ENCODE data around the gene BATF.
A peak's percentile ranks its signal among the peaks of the same experiment; 100 is the strongest.

The BATF gene

DNA sequence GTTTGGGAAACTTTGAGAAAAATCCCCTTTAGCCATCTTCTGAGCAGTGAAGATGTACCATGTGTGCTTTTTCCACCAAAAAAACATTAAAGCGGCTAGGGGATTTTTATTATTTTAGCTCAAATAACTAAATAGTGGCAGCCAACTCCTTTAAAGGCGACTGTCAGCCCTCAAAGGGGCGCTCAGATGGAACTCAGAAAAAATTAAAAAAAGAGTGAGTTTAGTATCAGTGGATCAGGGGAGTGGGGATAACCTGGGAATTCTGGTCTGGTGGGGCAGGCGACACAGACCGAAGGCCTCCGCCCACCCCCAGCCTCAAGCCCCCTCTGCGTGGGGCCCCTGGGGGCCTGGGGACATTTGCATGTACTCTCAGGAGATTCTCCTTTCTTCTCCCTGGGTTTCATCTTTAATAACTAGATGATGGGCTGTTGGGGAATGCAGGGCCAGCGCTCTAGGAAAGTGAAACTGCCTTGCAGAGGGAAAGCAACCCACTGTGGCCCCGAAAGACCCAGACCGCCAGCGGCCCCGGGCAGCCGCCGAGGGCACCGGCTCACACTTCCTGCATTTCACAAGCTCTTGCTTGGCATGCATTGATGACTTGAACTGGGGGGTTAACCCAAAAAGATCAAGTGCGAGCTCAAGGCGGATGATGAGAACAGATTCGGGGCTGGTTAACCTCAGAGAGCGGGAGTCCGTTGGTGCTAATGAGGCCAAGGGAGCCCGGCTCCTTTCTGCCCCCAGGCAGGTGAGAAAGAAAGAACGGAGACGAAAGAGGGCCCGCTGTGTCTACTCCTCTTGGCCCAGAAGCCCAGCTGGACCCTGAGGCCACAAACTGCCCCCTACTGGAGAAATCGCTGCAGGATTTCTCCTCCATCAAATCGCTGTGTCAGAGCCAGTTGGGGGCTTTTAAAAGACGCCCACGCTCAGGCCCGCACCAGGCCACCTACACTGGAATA, 7.3 kb upstream of the BATF start:
- Histone ChIP-seq H2BK120ac (ENCODE audit: low read depth, low read length) (no peak overlapping the region), H2BK5ac (ENCODE audit: low read length) (no peak overlapping the region), H3K23ac (ENCODE audit: low read length) (no peak overlapping the region), H3K36me3 (ENCODE audit: control insufficient read depth, insufficient read depth, low read length) (no peaks in the 10 kb centered on the region), H3K18ac (ENCODE audit: low read length) (no peak overlapping the region), H3K27ac (ENCODE audit: low read depth, low read length) (no peak overlapping the region), H3K4me3 (ENCODE audit: low read length) (no peak overlapping the region), H3K56ac (ENCODE audit: low read length) (peak overlapping the region; percentile 49), H3K4me1 (ENCODE audit: control insufficient read depth, low read depth, low read length) (no peaks in the 10 kb centered on the region), H4K5ac (ENCODE audit: low read length) (no peak overlapping the region), H3K4me2 (ENCODE audit: low read length) (no peak overlapping the region), H2BK15ac (replicated peaks; ENCODE audit: low read depth) (no peak overlapping the region), H3K79me1 (ENCODE audit: low read length) (no peaks in the 10 kb centered on the region), H3K4ac (ENCODE audit: low read depth, low read length) (no peak overlapping the region), H2AK5ac (ENCODE audit: low read length) (no peak overlapping the region), H4K8ac (ENCODE audit: low read depth, low read length) (no peak overlapping the region), H3K9ac (ENCODE audit: low read length) (no peak overlapping the region), H3K79me2 (ENCODE audit: control insufficient read depth, insufficient read depth, low read length) (no peaks in the 10 kb centered on the region), H3K27me3 (ENCODE audit: insufficient read depth, low read length, poor library complexity) (no peaks in the 10 kb centered on the region)
- no CpG with 5 or more reads among the region's 29 CpGs for WGBS (ENCODE audit: extremely low coverage, insufficient coverage, low lambda C conversion rate)
- DNase-seq = peak; percentile 43

DNA sequence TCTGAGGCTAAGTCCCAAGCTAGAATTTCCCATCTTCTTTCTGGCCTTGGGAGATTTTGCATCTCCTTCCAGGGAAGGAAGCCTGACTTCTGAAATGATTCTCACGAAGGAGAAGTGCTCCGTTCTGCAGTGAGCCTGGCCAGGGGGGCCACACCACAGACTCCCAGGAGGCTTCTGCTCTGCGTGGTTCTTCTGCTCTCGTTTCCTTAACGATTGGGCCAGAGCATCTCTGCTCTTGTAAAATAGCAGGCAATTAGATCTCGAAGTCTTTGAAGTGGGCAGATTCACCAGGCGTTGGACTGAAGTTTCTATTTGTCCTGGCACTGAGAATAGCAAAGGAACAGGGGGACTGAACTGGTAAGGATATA, 6.7 kb upstream of the BATF start:
- Histone ChIP-seq H3K4me2 (ENCODE audit: low read length) (no peak overlapping the region), H3K56ac (ENCODE audit: low read length) (no peak overlapping the region), H2BK120ac (ENCODE audit: low read depth, low read length) (no peak overlapping the region), H3K27ac (ENCODE audit: low read depth, low read length) (no peak overlapping the region), H2BK15ac (replicated peaks; ENCODE audit: low read depth) (no peak overlapping the region), H3K23ac (ENCODE audit: low read length) (no peak overlapping the region), H3K27me3 (ENCODE audit: insufficient read depth, low read length, poor library complexity) (no peaks in the 10 kb centered on the region), H2BK5ac (ENCODE audit: low read length) (no peak overlapping the region), H3K18ac (ENCODE audit: low read length) (no peak overlapping the region), H2AK5ac (ENCODE audit: low read length) (no peak overlapping the region), H3K4me3 (ENCODE audit: low read length) (no peak overlapping the region), H4K5ac (ENCODE audit: low read length) (no peak overlapping the region), H3K4me1 (ENCODE audit: control insufficient read depth, low read depth, low read length) (no peaks in the 10 kb centered on the region), H3K79me1 (ENCODE audit: low read length) (no peaks in the 10 kb centered on the region), H4K8ac (ENCODE audit: low read depth, low read length) (no peak overlapping the region), H3K36me3 (ENCODE audit: control insufficient read depth, insufficient read depth, low read length) (no peaks in the 10 kb centered on the region), H3K4ac (ENCODE audit: low read depth, low read length) (no peak overlapping the region), H3K9ac (ENCODE audit: low read length) (no peak overlapping the region), H3K79me2 (ENCODE audit: control insufficient read depth, insufficient read depth, low read length) (no peaks in the 10 kb centered on the region)
- no peak for DNase-seq
- WGBS (ENCODE audit: extremely low coverage, insufficient coverage, low lambda C conversion rate) = no CpG with 5 or more reads among the region's 7 CpGs

DNA sequence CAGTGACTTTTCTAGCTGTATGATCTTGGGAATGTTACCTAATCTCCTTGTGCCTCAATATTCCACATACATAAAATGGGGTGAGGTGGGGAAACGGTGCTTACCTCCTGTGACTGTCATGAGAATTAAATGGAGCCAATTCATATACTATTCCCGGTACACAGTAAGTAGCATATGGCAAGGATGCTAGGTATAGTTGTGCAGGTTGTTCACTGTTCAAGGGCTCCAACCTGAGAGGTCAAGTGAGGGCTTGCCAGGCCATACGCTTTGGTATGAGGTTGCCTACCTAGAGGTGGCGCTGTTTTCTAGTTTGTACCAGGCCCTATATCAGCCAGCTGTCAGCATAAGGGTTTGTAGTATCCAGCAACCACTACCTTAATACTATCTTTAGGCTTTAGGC, 3.6 kb upstream of the BATF start:
- Histone ChIP-seq H2BK120ac (ENCODE audit: low read depth, low read length) (no peak overlapping the region), H3K36me3 (ENCODE audit: control insufficient read depth, insufficient read depth, low read length) (no peaks in the 10 kb centered on the region), H3K79me1 (ENCODE audit: low read length) (no peaks in the 10 kb centered on the region), H3K18ac (ENCODE audit: low read length) (no peak overlapping the region), H3K23ac (ENCODE audit: low read length) (no peak overlapping the region), H3K4me3 (ENCODE audit: low read length) (no peak overlapping the region), H3K4me2 (ENCODE audit: low read length) (no peak overlapping the region), H2BK15ac (replicated peaks; ENCODE audit: low read depth) (no peak overlapping the region), H2AK5ac (ENCODE audit: low read length) (no peak overlapping the region), H3K27me3 (ENCODE audit: insufficient read depth, low read length, poor library complexity) (no peaks in the 10 kb centered on the region), H2BK5ac (ENCODE audit: low read length) (no peak overlapping the region), H3K27ac (ENCODE audit: low read depth, low read length) (no peak overlapping the region), H3K56ac (ENCODE audit: low read length) (no peak overlapping the region), H3K4ac (ENCODE audit: low read depth, low read length) (no peak overlapping the region), H3K79me2 (ENCODE audit: control insufficient read depth, insufficient read depth, low read length) (no peaks in the 10 kb centered on the region), H3K9ac (ENCODE audit: low read length) (no peak overlapping the region), H4K5ac (ENCODE audit: low read length) (no peak overlapping the region), H3K4me1 (ENCODE audit: control insufficient read depth, low read depth, low read length) (peaks cover 3% of the 10 kb centered on the region), H4K8ac (ENCODE audit: low read depth, low read length) (no peak overlapping the region)
- WGBS (ENCODE audit: extremely low coverage, insufficient coverage, low lambda C conversion rate) = no CpG with 5 or more reads among the region's 4 CpGs
- DNase-seq = peak; percentile 80

DNA sequence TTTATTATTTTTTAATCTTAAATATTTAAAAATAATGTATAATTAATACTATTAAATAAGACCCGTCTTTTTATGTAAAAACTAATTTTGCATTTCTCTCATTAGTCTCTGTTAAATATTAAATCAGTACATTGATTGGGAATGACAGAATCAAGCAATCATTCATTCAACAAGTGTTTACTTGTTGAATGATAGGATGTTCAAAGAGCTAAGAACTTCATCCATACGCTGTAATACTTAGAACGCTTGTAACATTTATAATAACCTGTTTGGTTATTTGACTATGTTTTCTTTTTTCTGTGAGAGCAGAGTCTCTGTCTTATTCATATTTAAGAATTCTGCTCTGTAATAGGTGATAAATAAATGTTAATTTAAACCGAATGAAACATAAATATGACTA, 2.9 kb upstream of the BATF start:
- no peak overlapping the region for H3K9ac ChIP-seq (ENCODE audit: low read length)
- H3K4ac ChIP-seq (ENCODE audit: low read depth, low read length) = no peak overlapping the region
- no peak for DNase-seq
- H3K27me3 ChIP-seq (ENCODE audit: insufficient read depth, low read length, poor library complexity) = no peaks in the 10 kb centered on the region
- H3K79me2 ChIP-seq (ENCODE audit: control insufficient read depth, insufficient read depth, low read length) = no peaks in the 10 kb centered on the region
- H2BK15ac ChIP-seq (replicated peaks; ENCODE audit: low read depth) = no peak overlapping the region
- no peak overlapping the region for H2AK5ac ChIP-seq (ENCODE audit: low read length)
- no peak overlapping the region for H2BK5ac ChIP-seq (ENCODE audit: low read length)
- H3K36me3 ChIP-seq (ENCODE audit: control insufficient read depth, insufficient read depth, low read length) = no peaks in the 10 kb centered on the region
- H3K79me1 ChIP-seq (ENCODE audit: low read length) = no peaks in the 10 kb centered on the region
- H2BK120ac ChIP-seq (ENCODE audit: low read depth, low read length) = no peak overlapping the region
- no peak overlapping the region for H3K27ac ChIP-seq (ENCODE audit: low read depth, low read length)
- H3K4me3 ChIP-seq (ENCODE audit: low read length) = no peak overlapping the region
- peaks cover 3% of the 10 kb centered on the region for H3K4me1 ChIP-seq (ENCODE audit: control insufficient read depth, low read depth, low read length)
- H3K56ac ChIP-seq (ENCODE audit: low read length) = no peak overlapping the region
- H4K8ac ChIP-seq (ENCODE audit: low read depth, low read length) = no peak overlapping the region
- H3K23ac ChIP-seq (ENCODE audit: low read length) = no peak overlapping the region
- H3K4me2 ChIP-seq (ENCODE audit: low read length) = no peak overlapping the region
- WGBS (ENCODE audit: extremely low coverage, insufficient coverage, low lambda C conversion rate) = no CpG with 5 or more reads among the region's 4 CpGs
- H4K5ac ChIP-seq (ENCODE audit: low read length) = no peak overlapping the region
- no peak overlapping the region for H3K18ac ChIP-seq (ENCODE audit: low read length)

DNA sequence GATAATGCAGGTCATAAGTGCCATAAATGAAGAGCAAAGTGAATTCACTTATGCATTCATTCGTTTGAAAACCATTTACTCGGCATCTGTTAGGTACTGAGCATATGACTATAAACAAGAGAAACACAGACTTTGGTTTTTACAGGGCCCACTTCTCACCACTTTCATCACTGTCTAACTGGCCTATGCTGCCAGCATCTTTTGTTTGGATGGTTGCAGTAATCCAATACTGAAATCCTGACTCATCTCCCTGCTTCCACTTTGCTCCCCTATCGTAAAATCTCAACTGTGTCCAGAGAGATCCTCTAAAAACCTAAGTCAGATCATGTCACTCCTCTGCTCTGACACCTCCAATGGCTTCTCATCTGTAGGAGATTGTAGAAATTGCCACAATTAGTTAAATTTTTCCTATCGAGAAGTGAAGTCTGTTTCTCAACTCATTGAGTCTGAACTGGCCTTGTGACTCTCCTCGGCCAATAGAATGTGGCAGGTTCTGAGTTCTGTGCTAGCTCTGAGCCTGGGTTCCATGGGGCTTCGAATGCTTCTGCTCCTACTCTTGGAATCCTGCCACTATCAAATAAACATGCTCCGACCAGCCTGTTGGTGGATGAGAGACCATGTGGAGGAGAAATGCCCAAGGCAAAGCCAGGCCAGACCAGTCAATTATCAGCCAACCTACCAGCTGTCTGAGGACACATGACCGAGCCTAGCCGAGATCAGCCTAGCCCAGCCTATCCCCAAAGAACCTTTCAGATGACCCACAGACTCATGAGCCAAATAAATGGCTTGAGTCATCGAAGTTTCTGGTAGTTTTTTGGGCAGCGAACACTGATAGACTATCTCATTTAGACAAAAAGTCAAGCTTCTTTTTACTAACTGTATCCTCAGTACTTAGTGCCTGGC, 2.2 kb upstream of the BATF start:
- WGBS (ENCODE audit: extremely low coverage, insufficient coverage, low lambda C conversion rate) = no CpG with 5 or more reads among the region's 11 CpGs
- Histone ChIP-seq H3K27ac (ENCODE audit: low read depth, low read length) (no peak overlapping the region), H3K4me1 (ENCODE audit: control insufficient read depth, low read depth, low read length) (peaks cover 3% of the 10 kb centered on the region), H2BK120ac (ENCODE audit: low read depth, low read length) (no peak overlapping the region), H3K79me2 (ENCODE audit: control insufficient read depth, insufficient read depth, low read length) (no peaks in the 10 kb centered on the region), H2BK5ac (ENCODE audit: low read length) (no peak overlapping the region), H2AK5ac (ENCODE audit: low read length) (no peak overlapping the region), H3K9ac (ENCODE audit: low read length) (no peak overlapping the region), H4K8ac (ENCODE audit: low read depth, low read length) (no peak overlapping the region), H2BK15ac (replicated peaks; ENCODE audit: low read depth) (no peak overlapping the region), H3K4me2 (ENCODE audit: low read length) (no peak overlapping the region), H3K4ac (ENCODE audit: low read depth, low read length) (no peak overlapping the region), H3K56ac (ENCODE audit: low read length) (no peak overlapping the region), H4K5ac (ENCODE audit: low read length) (no peak overlapping the region), H3K36me3 (ENCODE audit: control insufficient read depth, insufficient read depth, low read length) (no peaks in the 10 kb centered on the region), H3K79me1 (ENCODE audit: low read length) (no peaks in the 10 kb centered on the region), H3K23ac (ENCODE audit: low read length) (no peak overlapping the region), H3K4me3 (ENCODE audit: low read length) (no peak overlapping the region), H3K27me3 (ENCODE audit: insufficient read depth, low read length, poor library complexity) (no peaks in the 10 kb centered on the region), H3K18ac (ENCODE audit: low read length) (no peak overlapping the region)
- peak; percentile 8 for DNase-seq
